ENCODE results near the gene MSLN.

DNA sequence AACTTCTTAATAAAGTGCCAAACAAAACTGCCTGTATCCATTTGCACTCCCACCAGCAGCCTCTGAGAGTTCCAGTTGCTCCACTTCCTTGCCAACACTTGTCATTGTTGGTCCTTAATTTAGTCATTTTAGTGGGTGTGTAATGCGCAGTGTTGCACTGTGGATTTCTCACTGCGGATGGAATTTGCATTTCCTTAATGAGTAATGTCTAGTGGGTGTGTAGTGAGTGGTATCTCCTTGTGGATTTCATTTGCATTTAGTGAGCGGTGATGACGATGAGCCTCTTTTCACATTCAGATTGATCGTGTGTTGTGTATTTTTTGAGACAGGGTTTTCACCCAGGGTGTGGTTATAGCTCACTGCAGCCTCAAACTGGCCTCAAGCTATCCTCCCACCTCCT lies 4.1 kb upstream of the MSLN start:
- TF ChIP-seq EZH2 (IDR thresholded peaks at IDR 0.05; ENCODE audit: insufficient read depth, poor library complexity, severe bottlenecking) (no peak), EZH2phosphoT487 (IDR thresholded peaks at IDR 0.05; ENCODE audit: insufficient read depth, low read depth) (no peak)
